ENCODE measurements around the gene CEP164.

The CEP164 gene

GRCh38 chr11:117449111-117449693, 121.5 kb downstream of the CEP164 start:
- H4K91ac ChIP-seq (ENCODE audit: low read length) = no peak overlapping the region
- H3K4me1 ChIP-seq (ENCODE audit: control insufficient read depth, insufficient read depth, low read depth, low read length) = no peaks in the 10 kb centered on the region
- no peak overlapping the region for H3K14ac ChIP-seq (ENCODE audit: low read length in 2 of 2)
- H3K23ac ChIP-seq (ENCODE audit: low read length in 2 of 2) = no peak overlapping the region
- H4K8ac ChIP-seq (ENCODE audit: low read length) = no peak overlapping the region
- no peak for DNase-seq
- no peaks in the 10 kb centered on the region for H3K79me1 ChIP-seq (replicated peaks; ENCODE audit: low read length, poor library complexity, severe bottlenecking)
- no peak overlapping the region for H3K4me2 ChIP-seq (ENCODE audit: low read length, poor library complexity, severe bottlenecking)
- 85% methylated on average over 9 of the region's 9 CpGs for WGBS
- no peak overlapping the region for H2AK5ac ChIP-seq (ENCODE audit: low read length, severe bottlenecking)
- no peak overlapping the region for H3K18ac ChIP-seq (ENCODE audit: low read depth in 1 of 2, low read length in 2 of 2)
- H3K4ac ChIP-seq (ENCODE audit: low read depth in 1 of 2, low read length in 2 of 2) = no peak overlapping the region
- no peak overlapping the region for H3K4me3 ChIP-seq (ENCODE audit: insufficient read depth in 1 of 2, low read depth in 1 of 2, low read length in 2 of 2)
- no peak overlapping the region for H2BK15ac ChIP-seq (ENCODE audit: low read depth, poor library complexity, severe bottlenecking)
- no peak overlapping the region for H2BK12ac ChIP-seq (ENCODE audit: low read length in 2 of 2)
- no peak overlapping the region for H3K27ac ChIP-seq (ENCODE audit: low read length, poor library complexity, severe bottlenecking)
- peaks cover 10% of the 10 kb centered on the region for H3K9me3 ChIP-seq (ENCODE audit: control insufficient read depth, low read length)
- no peak overlapping the region for H2BK120ac ChIP-seq (ENCODE audit: low read depth, low read length)
- H3K9ac ChIP-seq (ENCODE audit: low read length) = no peak overlapping the region
- no peaks in the 10 kb centered on the region for H3K36me3 ChIP-seq (ENCODE audit: control insufficient read depth in 1 of 2, insufficient read depth in 2 of 2, low read depth in 1 of 2, low read length in 2 of 2)
- peaks cover 29 to 33% of the 10 kb centered on the region in 2 experiments for H3K27me3 ChIP-seq (ENCODE audit: control insufficient read depth in 1 of 2, insufficient read depth in 1 of 2, low read length in 2 of 2)
- H2AFZ ChIP-seq (ENCODE audit: low read depth, low read length) = no peak overlapping the region
- H2BK5ac ChIP-seq (ENCODE audit: low read depth, low read length, poor library complexity, severe bottlenecking) = no peak overlapping the region

- Histone ChIP-seq H3K36me3 (ENCODE audit: control insufficient read depth in 1 of 2, insufficient read depth in 2 of 2, low read depth in 1 of 2, low read length in 2 of 2) (no peaks in the 10 kb centered on the region), H2BK12ac (ENCODE audit: low read length in 2 of 2) (no peak overlapping the region), H2BK15ac (ENCODE audit: low read depth, poor library complexity, severe bottlenecking) (no peak overlapping the region), H2AFZ (ENCODE audit: low read depth, low read length) (no peak overlapping the region), H3K4ac (ENCODE audit: low read depth in 1 of 2, low read length in 2 of 2) (no peak overlapping the region), H3K14ac (ENCODE audit: low read length in 2 of 2) (no peak overlapping the region), H4K8ac (ENCODE audit: low read length) (no peak overlapping the region), H3K4me2 (ENCODE audit: low read length, poor library complexity, severe bottlenecking) (no peak overlapping the region), H3K9ac (ENCODE audit: low read length) (no peak overlapping the region), H3K27ac (ENCODE audit: low read length, poor library complexity, severe bottlenecking) (no peak overlapping the region), H2BK120ac (ENCODE audit: low read depth, low read length) (no peak overlapping the region), H3K9me3 (ENCODE audit: control insufficient read depth, low read length) (peaks cover 22% of the 10 kb centered on the region), H2AK5ac (ENCODE audit: low read length, severe bottlenecking) (no peak overlapping the region), H3K79me1 (replicated peaks; ENCODE audit: low read length, poor library complexity, severe bottlenecking) (no peaks in the 10 kb centered on the region), H3K4me3 (ENCODE audit: insufficient read depth in 1 of 2, low read depth in 1 of 2, low read length in 2 of 2) (no peak overlapping the region), H3K27me3 (ENCODE audit: control insufficient read depth in 1 of 2, insufficient read depth in 1 of 2, low read length in 2 of 2) (peaks cover 31 to 34% of the 10 kb centered on the region in 2 experiments), H4K91ac (ENCODE audit: low read length) (no peak overlapping the region), H3K23ac (ENCODE audit: low read length in 2 of 2) (no peak overlapping the region), H2BK5ac (ENCODE audit: low read depth, low read length, poor library complexity, severe bottlenecking) (no peak overlapping the region), H3K4me1 (ENCODE audit: control insufficient read depth, insufficient read depth, low read depth, low read length) (peaks cover 2% of the 10 kb centered on the region), H3K18ac (ENCODE audit: low read depth in 1 of 2, low read length in 2 of 2) (no peak overlapping the region)
- DNase-seq = no peak
- WGBS = 83% methylated on average over 6 of the region's 6 CpGs
These were observed 126.4 kb downstream of the CEP164 start for GRCh38 chr11:117453886-117454563.

GRCh38 chr11:117454564-117454917, 126.9 kb downstream of the CEP164 start:
- Histone ChIP-seq H3K79me1 (replicated peaks; ENCODE audit: low read length, poor library complexity, severe bottlenecking) (no peaks in the 10 kb centered on the region), H4K8ac (ENCODE audit: low read length) (no peak overlapping the region), H2AK5ac (ENCODE audit: low read length, severe bottlenecking) (no peak overlapping the region), H3K4me2 (ENCODE audit: low read length, poor library complexity, severe bottlenecking) (no peak overlapping the region), H3K27ac (ENCODE audit: low read length, poor library complexity, severe bottlenecking) (no peak overlapping the region), H3K9ac (ENCODE audit: low read length) (no peak overlapping the region), H3K14ac (ENCODE audit: low read length in 2 of 2) (no peak overlapping the region), H3K4ac (ENCODE audit: low read depth in 1 of 2, low read length in 2 of 2) (no peak overlapping the region), H2AFZ (ENCODE audit: low read depth, low read length) (no peak overlapping the region), H3K9me3 (ENCODE audit: control insufficient read depth, low read length) (peaks cover 22% of the 10 kb centered on the region), H2BK120ac (ENCODE audit: low read depth, low read length) (no peak overlapping the region), H3K27me3 (ENCODE audit: control insufficient read depth in 1 of 2, insufficient read depth in 1 of 2, low read length in 2 of 2) (peaks cover 32 to 34% of the 10 kb centered on the region in 2 experiments), H3K18ac (ENCODE audit: low read depth in 1 of 2, low read length in 2 of 2) (no peak overlapping the region), H2BK5ac (ENCODE audit: low read depth, low read length, poor library complexity, severe bottlenecking) (no peak overlapping the region), H4K91ac (ENCODE audit: low read length) (no peak overlapping the region), H3K23ac (ENCODE audit: low read length in 2 of 2) (no peak overlapping the region), H2BK15ac (ENCODE audit: low read depth, poor library complexity, severe bottlenecking) (no peak overlapping the region), H2BK12ac (ENCODE audit: low read length in 2 of 2) (no peak overlapping the region), H3K36me3 (ENCODE audit: control insufficient read depth in 1 of 2, insufficient read depth in 2 of 2, low read depth in 1 of 2, low read length in 2 of 2) (no peaks in the 10 kb centered on the region), H3K4me3 (ENCODE audit: insufficient read depth in 1 of 2, low read depth in 1 of 2, low read length in 2 of 2) (no peak overlapping the region), H3K4me1 (ENCODE audit: control insufficient read depth, insufficient read depth, low read depth, low read length) (peaks cover 2% of the 10 kb centered on the region)
- no peak for DNase-seq
- WGBS = 89% methylated on average over 1 of the region's 1 CpG

- peaks cover 31 to 39% of the 10 kb centered on the region in 2 experiments for H3K27me3 ChIP-seq (ENCODE audit: control insufficient read depth in 1 of 2, insufficient read depth in 1 of 2, low read length in 2 of 2)
- no peak overlapping the region for H3K18ac ChIP-seq (ENCODE audit: low read depth in 1 of 2, low read length in 2 of 2)
- no peak overlapping the region for H3K27ac ChIP-seq (ENCODE audit: low read length, poor library complexity, severe bottlenecking)
- H2BK12ac ChIP-seq (ENCODE audit: low read length in 2 of 2) = no peak overlapping the region
- DNase-seq = no peak
- H3K9ac ChIP-seq (ENCODE audit: low read length) = no peak overlapping the region
- no peak overlapping the region for H2BK5ac ChIP-seq (ENCODE audit: low read depth, low read length, poor library complexity, severe bottlenecking)
- H2BK120ac ChIP-seq (ENCODE audit: low read depth, low read length) = no peak overlapping the region
- H3K23ac ChIP-seq (ENCODE audit: low read length in 2 of 2) = no peak overlapping the region
- no peaks in the 10 kb centered on the region for H3K79me1 ChIP-seq (replicated peaks; ENCODE audit: low read length, poor library complexity, severe bottlenecking)
- no peak overlapping the region for H4K8ac ChIP-seq (ENCODE audit: low read length)
- peaks cover 2% of the 10 kb centered on the region for H3K4me1 ChIP-seq (ENCODE audit: control insufficient read depth, insufficient read depth, low read depth, low read length)
- no peak overlapping the region for H2AK5ac ChIP-seq (ENCODE audit: low read length, severe bottlenecking)
- H3K14ac ChIP-seq (ENCODE audit: low read length in 2 of 2) = no peak overlapping the region
- H3K4ac ChIP-seq (ENCODE audit: low read depth in 1 of 2, low read length in 2 of 2) = no peak overlapping the region
- H4K91ac ChIP-seq (ENCODE audit: low read length) = no peak overlapping the region
- H2BK15ac ChIP-seq (ENCODE audit: low read depth, poor library complexity, severe bottlenecking) = no peak overlapping the region
- H2AFZ ChIP-seq (ENCODE audit: low read depth, low read length) = no peak overlapping the region
- peaks cover 22% of the 10 kb centered on the region for H3K9me3 ChIP-seq (ENCODE audit: control insufficient read depth, low read length)
- WGBS = 86% methylated on average over 7 of the region's 7 CpGs
- no peak overlapping the region for H3K4me2 ChIP-seq (ENCODE audit: low read length, poor library complexity, severe bottlenecking)
- no peaks in the 10 kb centered on the region for H3K36me3 ChIP-seq (ENCODE audit: control insufficient read depth in 1 of 2, insufficient read depth in 2 of 2, low read depth in 1 of 2, low read length in 2 of 2)
- H3K4me3 ChIP-seq (ENCODE audit: insufficient read depth in 1 of 2, low read depth in 1 of 2, low read length in 2 of 2) = no peak overlapping the region
These were observed 128.5 kb downstream of the CEP164 start for GRCh38 chr11:117456027-117456720.

Data from mesenchymal stem cell (in vitro differentiated cells and primary cell).